Mesenchymal stem cell (in vitro differentiated cells and primary cell): ENCODE measurements around the gene AKAP9.
A peak's percentile ranks its signal among the peaks of the same experiment; 100 is the strongest.
"Not testable (repeated sequence)": the region's sequence is repeated elsewhere in the genome, so short reads cannot be mapped to it uniquely, and the experiment has no call there.

Experiments
- DNase-seq: peaks from one replicate; pipeline ENCODE4 v3.0.0-alpha.2; 2013
- H2AFZ ChIP-seq: one replicate; pipeline ENCODE4 v1.6.1; 2013; ENCODE audit warnings: low read depth, mild to moderate bottlenecking, control low read depth, inconsistent platforms, low read length, moderate library complexity
- H2AK5ac ChIP-seq: 2 replicates; pipeline ENCODE4 v1.6.1; 2013; ENCODE audit warnings: low read length, moderate library complexity, mild to moderate bottlenecking, inconsistent platforms; ENCODE audit not compliant: severe bottlenecking
- H2BK120ac ChIP-seq: one replicate; pipeline ENCODE4 v1.6.1; 2013; ENCODE audit warnings: low read depth, mild to moderate bottlenecking, inconsistent platforms, low read length, moderate library complexity
- H2BK12ac ChIP-seq, 2 experiments: one replicate each; pipeline ENCODE4 v1.6.1; 2013; ENCODE audit warnings: inconsistent platforms in 2 of 2, low read length in 2 of 2, mild to moderate bottlenecking in 2 of 2, moderate library complexity in 2 of 2, control low read depth in 1 of 2
- H2BK15ac ChIP-seq: one replicate; pipeline ENCODE4 v1.6.1; 2013; ENCODE audit warnings: mild to moderate bottlenecking, low read depth, inconsistent platforms; ENCODE audit not compliant: poor library complexity, severe bottlenecking
- H2BK5ac ChIP-seq: 2 replicates; pipeline ENCODE4 v1.6.1; 2013; ENCODE audit warnings: low read depth, mild to moderate bottlenecking, low read length, control low read depth, inconsistent platforms; ENCODE audit not compliant: poor library complexity, severe bottlenecking
- H3K14ac ChIP-seq, 2 experiments: one replicate each; pipeline ENCODE4 v1.6.1; 2013; ENCODE audit warnings: inconsistent platforms in 2 of 2, low read length in 2 of 2, control low read depth in 1 of 2, mild to moderate bottlenecking in 1 of 2, moderate library complexity in 1 of 2
- H3K18ac ChIP-seq, 2 experiments: one replicate each; pipeline ENCODE4 v1.6.1; 2013; ENCODE audit warnings: inconsistent platforms in 2 of 2, low read length in 2 of 2, control low read depth in 1 of 2, low read depth in 1 of 2, mild to moderate bottlenecking in 1 of 2
- H3K23ac ChIP-seq, 2 experiments: one replicate each; pipeline ENCODE4 v1.6.1; 2013; ENCODE audit warnings: inconsistent platforms in 2 of 2, low read length in 2 of 2, mild to moderate bottlenecking in 2 of 2, moderate library complexity in 2 of 2, control low read depth in 1 of 2
- H3K27ac ChIP-seq: 2 replicates; pipeline ENCODE4 v1.5.1; 2013; ENCODE audit warnings: mild to moderate bottlenecking, moderate library complexity, low read length, control low read depth, inconsistent platforms; ENCODE audit not compliant: poor library complexity, severe bottlenecking
- H3K27me3 ChIP-seq, 2 experiments: 2 replicates each; pipeline versions ENCODE4 v1.6.1 to v1.7.0; 2013; ENCODE audit warnings: low read length in 2 of 2, mild to moderate bottlenecking in 2 of 2, moderate library complexity in 2 of 2, control low read depth in 1 of 2, inconsistent platforms in 1 of 2; ENCODE audit not compliant: control insufficient read depth in 1 of 2, insufficient read depth in 1 of 2
- H3K36me3 ChIP-seq, 2 experiments: 2 replicates each; pipeline versions ENCODE4 v1.6.1 to v1.7.0; 2013; ENCODE audit warnings: low read length in 2 of 2, control low read depth in 1 of 2, inconsistent platforms in 1 of 2, low read depth in 1 of 2, mild to moderate bottlenecking in 1 of 2; ENCODE audit not compliant: insufficient read depth in 2 of 2, control insufficient read depth in 1 of 2
- H3K4ac ChIP-seq, 2 experiments: one replicate each; pipeline ENCODE4 v1.6.1; 2013; ENCODE audit warnings: inconsistent platforms in 2 of 2, low read length in 2 of 2, mild to moderate bottlenecking in 2 of 2, moderate library complexity in 2 of 2, control low read depth in 1 of 2, low read depth in 1 of 2
- H3K4me1 ChIP-seq: 2 replicates; pipeline ENCODE4 v1.6.1; 2013; ENCODE audit warnings: low read depth, low read length, control low read depth; ENCODE audit not compliant: control insufficient read depth, insufficient read depth
- H3K4me2 ChIP-seq: 2 replicates; pipeline ENCODE4 v1.6.1; 2013; ENCODE audit warnings: low read length, mild to moderate bottlenecking, inconsistent platforms; ENCODE audit not compliant: poor library complexity, severe bottlenecking
- H3K4me3 ChIP-seq, 2 experiments: 2 replicates each; pipeline versions ENCODE4 v1.5.1 to v1.7.0; 2013; ENCODE audit warnings: low read length in 2 of 2, mild to moderate bottlenecking in 2 of 2, control low read depth in 1 of 2, low read depth in 1 of 2; ENCODE audit not compliant: insufficient read depth in 1 of 2
- H3K79me1 ChIP-seq: replicated peaks from 2 replicates; pipeline ENCODE4 v1.6.1; 2013; ENCODE audit warnings: mild to moderate bottlenecking, control low read depth, low read length, inconsistent platforms; ENCODE audit not compliant: poor library complexity, severe bottlenecking
- H3K9ac ChIP-seq: 2 replicates; pipeline ENCODE4 v1.7.0; 2013; ENCODE audit warnings: mild to moderate bottlenecking, low read length, moderate library complexity
- H3K9me3 ChIP-seq: 2 replicates; pipeline ENCODE4 v1.7.0; 2013; ENCODE audit warnings: mild to moderate bottlenecking, low read length; ENCODE audit not compliant: control insufficient read depth
- H4K8ac ChIP-seq: one replicate; pipeline ENCODE4 v1.6.1; 2013; ENCODE audit warnings: inconsistent platforms, mild to moderate bottlenecking, low read length, moderate library complexity
- H4K91ac ChIP-seq: one replicate; pipeline ENCODE4 v1.6.1; 2013; ENCODE audit warnings: mild to moderate bottlenecking, low read length, inconsistent platforms
- WGBS: methylation state at CpG from one replicate; pipeline ENCODE4 v1.1.7; 2013; ENCODE audit warnings: mixed read lengths; 5-methylcytosine and 5-hydroxymethylcytosine counted together

AKAP9 gene

DNA sequence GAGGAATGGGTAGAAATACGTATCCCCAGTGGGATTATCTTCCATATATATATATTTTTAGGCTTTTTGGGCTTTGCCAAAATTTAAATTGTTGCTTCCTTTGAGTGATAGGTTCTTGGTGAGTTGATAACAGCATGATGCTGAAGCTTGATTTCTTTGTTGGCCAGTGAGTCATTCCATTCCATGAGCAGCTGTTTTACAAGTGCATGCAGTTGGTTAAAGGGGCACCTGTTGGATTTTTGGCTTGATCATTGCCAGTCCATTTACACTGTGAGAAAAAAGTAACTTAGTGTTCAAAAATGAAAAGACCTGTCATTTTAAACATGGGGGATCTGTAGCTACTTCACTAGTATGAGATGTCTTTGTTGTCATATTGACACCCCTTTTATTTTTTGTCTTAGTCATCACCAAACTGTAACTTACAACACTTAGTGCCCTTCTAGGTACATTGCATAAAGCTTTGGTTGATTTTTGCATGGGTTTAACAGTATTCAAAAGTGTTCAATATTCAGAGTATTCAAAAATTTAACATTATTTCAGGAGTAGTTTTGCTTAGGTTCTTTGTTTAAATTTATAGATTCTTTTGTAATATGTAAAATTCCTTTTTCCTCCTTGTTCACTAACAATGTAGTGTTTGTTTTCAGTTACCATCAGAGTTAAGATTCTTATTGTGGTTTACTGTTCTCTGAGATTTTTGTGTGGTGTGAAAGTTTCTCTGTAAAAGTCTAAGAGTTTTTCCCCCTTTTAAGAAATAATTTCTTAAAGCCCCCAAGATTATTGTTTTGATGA lies 8.8 kb downstream of the AKAP9 start:
- Histone ChIP-seq H3K79me1 (peaks cover 8% of the 10 kb centered on the region), H4K91ac (no peak overlapping the region), H3K36me3 (peaks cover 0 to 2% of the 10 kb centered on the region in 2 experiments), H2AK5ac (no peak overlapping the region), H3K4me3 (no peak overlapping the region), H3K14ac (no peak overlapping the region), H2BK120ac (no peak overlapping the region), H3K4me1 (peaks cover 2% of the 10 kb centered on the region), H3K27ac (no peak overlapping the region), H3K4ac (no peak overlapping the region), H2BK15ac (no peak overlapping the region), H3K9me3 (no peaks in the 10 kb centered on the region), H4K8ac (no peak overlapping the region), H3K27me3 (no peaks in the 10 kb centered on the region), H3K4me2 (no peak overlapping the region), H2BK12ac (no peak overlapping the region), H3K23ac (no peak overlapping the region), H3K9ac (no peak overlapping the region), H3K18ac (no peak overlapping the region), H2AFZ (no peak overlapping the region), H2BK5ac (no peak overlapping the region)
- WGBS: no CpG with 5 or more reads among the region's 1 CpG
- peak; percentile 22 for DNase-seq

DNA sequence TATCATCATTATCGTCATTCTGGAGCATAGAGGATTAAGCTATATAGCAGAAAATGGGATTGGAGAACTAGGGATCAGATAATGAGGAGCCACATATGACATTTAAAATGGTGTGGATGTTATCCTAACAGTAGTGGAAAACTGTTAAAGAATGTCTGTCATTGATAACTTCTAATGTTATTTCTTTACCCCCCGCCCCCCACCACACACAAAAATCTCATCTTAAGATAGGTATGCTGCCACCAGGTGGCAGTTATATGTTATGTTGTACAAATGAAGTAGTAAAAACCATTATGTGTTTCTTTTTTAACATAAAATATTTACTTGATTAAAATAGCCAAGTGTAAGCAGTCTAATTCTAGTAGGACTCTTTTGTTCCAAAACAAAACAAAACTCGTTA lies 13.0 kb downstream of the AKAP9 start:
- H4K8ac ChIP-seq: no peak overlapping the region
- H2BK5ac ChIP-seq: no peak overlapping the region
- H3K4me3 ChIP-seq: no peak overlapping the region
- H2BK15ac ChIP-seq: no peak overlapping the region
- H4K91ac ChIP-seq: no peak overlapping the region
- H2BK12ac ChIP-seq: no peak overlapping the region
- peaks cover 5% of the 10 kb centered on the region for H3K79me1 ChIP-seq
- no peak overlapping the region for H3K27ac ChIP-seq
- H3K4me2 ChIP-seq: no peak overlapping the region
- H3K9ac ChIP-seq: no peak overlapping the region
- H3K4ac ChIP-seq: no peak overlapping the region
- no peaks in the 10 kb centered on the region for H3K27me3 ChIP-seq
- H3K4me1 ChIP-seq: no peaks in the 10 kb centered on the region
- WGBS: 85% methylated on average over 1 of the region's 3 CpGs
- peak; percentile 22 for DNase-seq
- H3K18ac ChIP-seq: no peak overlapping the region
- no peak overlapping the region for H2AK5ac ChIP-seq
- no peaks in the 10 kb centered on the region for H3K9me3 ChIP-seq
- no peak overlapping the region for H2AFZ ChIP-seq
- H3K23ac ChIP-seq: no peak overlapping the region
- no peak overlapping the region for H2BK120ac ChIP-seq
- peaks cover 0 to 2% of the 10 kb centered on the region in 2 experiments for H3K36me3 ChIP-seq
- H3K14ac ChIP-seq: no peak overlapping the region

DNA sequence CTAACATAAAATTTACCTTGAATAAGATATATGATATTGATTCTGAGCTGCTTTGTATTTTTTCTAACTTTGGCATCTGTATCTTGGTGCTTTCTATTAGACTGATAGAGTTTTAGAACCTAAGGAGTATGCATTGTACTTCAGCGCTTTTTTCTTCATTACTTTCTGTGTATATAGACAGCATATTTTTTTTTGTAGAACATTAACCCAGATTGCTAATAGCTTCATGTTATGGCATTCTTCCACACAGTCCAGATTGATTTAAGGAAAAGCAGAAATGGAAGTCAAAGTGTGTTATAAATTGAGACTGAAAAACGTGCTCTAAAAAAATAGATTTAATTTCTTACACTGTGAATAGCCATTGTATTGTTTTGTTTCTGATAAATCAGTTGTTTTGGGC lies 15.8 kb downstream of the AKAP9 start:
- not testable (repeated sequence) for H3K4me1 ChIP-seq, H3K18ac ChIP-seq, H3K27me3 ChIP-seq, H3K14ac ChIP-seq, H4K8ac ChIP-seq, H3K9me3 ChIP-seq, H3K4me2 ChIP-seq, H2AFZ ChIP-seq, H2BK120ac ChIP-seq, H4K91ac ChIP-seq, H3K27ac ChIP-seq, H2BK5ac ChIP-seq, DNase-seq, H3K79me1 ChIP-seq, H2AK5ac ChIP-seq, H2BK12ac ChIP-seq, H3K9ac ChIP-seq, H3K23ac ChIP-seq, H2BK15ac ChIP-seq, H3K4ac ChIP-seq, H3K4me3 ChIP-seq, H3K36me3 ChIP-seq
- WGBS: 100% methylated on average over 1 of the region's 2 CpGs

DNA sequence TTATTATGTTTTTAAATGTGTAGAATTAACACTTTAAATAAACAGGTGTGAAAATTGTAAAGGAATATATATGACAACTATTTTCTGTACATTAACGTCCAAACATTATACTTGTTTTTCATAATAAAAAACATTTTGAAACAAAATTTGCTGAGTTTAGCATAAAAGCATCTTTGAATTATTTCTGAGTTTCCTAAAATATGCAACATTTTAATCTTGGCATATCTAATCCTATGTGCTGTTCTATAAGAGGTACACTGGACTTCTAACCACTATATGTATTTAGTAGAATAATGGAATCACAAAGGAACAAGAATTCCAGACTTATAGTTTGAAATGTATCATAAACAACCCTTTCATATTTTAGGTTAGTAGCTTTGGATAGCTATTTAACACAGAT lies 16.6 kb downstream of the AKAP9 start:
- no peak overlapping the region for H3K9ac ChIP-seq
- H3K4me3 ChIP-seq: no peak overlapping the region
- H2BK12ac ChIP-seq: no peak overlapping the region
- no peak overlapping the region for H2AK5ac ChIP-seq
- no peak overlapping the region for H2BK120ac ChIP-seq
- no peak overlapping the region for H2AFZ ChIP-seq
- H3K27me3 ChIP-seq: no peaks in the 10 kb centered on the region
- no peak overlapping the region for H3K14ac ChIP-seq
- H3K79me1 ChIP-seq: peaks cover 10% of the 10 kb centered on the region
- H4K91ac ChIP-seq: no peak overlapping the region
- H3K4me1 ChIP-seq: no peaks in the 10 kb centered on the region
- no peak for DNase-seq
- no peak overlapping the region for H3K27ac ChIP-seq
- no peak overlapping the region for H2BK15ac ChIP-seq
- H3K36me3 ChIP-seq: peaks cover 0 to 2% of the 10 kb centered on the region in 2 experiments
- H4K8ac ChIP-seq: no peak overlapping the region
- no peak overlapping the region for H3K4me2 ChIP-seq
- H3K23ac ChIP-seq: no peak overlapping the region
- no CpG with 5 or more reads among the region's 1 CpG for whole genome bisulfite sequencing
- H2BK5ac ChIP-seq: no peak overlapping the region
- H3K9me3 ChIP-seq: no peaks in the 10 kb centered on the region
- H3K18ac ChIP-seq: no peak overlapping the region
- H3K4ac ChIP-seq: no peak overlapping the region
